Measurements from ENCODE around the gene H2AZ2. TPM values are rescaled to one million over a fixed set of nuclear protein-coding genes. Genes with fewer than 3 reads are reported as not detected.
"Not testable (repeated sequence)": the region's sequence is repeated elsewhere in the genome, so short reads cannot be mapped to it uniquely, and the experiment has no call there.

The H2AZ2 gene
- total RNA-seq, 1 donor: 121 TPM

- H3K27me3 ChIP-seq (ENCODE audit: insufficient read depth, low read length): no peaks in the 10 kb centered on the region
- no peaks in the 10 kb centered on the region for H3K9me3 ChIP-seq (ENCODE audit: low read depth, low read length)
- H3K4me1 ChIP-seq (ENCODE audit: insufficient read depth, low read length): no peaks in the 10 kb centered on the region
- H3K4me3 ChIP-seq (ENCODE audit: low read length): no peak overlapping the region
These were observed 36.8 kb downstream of the H2AZ2 start for GRCh38 chr7:44811093-44811492.

- Histone ChIP-seq H3K27me3 (ENCODE audit: insufficient read depth, low read length) (no peaks in the 10 kb centered on the region), H3K4me3 (ENCODE audit: low read length) (no peak overlapping the region), H3K9me3 (ENCODE audit: low read depth, low read length) (no peaks in the 10 kb centered on the region), H3K4me1 (ENCODE audit: insufficient read depth, low read length) (no peaks in the 10 kb centered on the region)
These were observed 38.9 kb downstream of the H2AZ2 start for GRCh38 chr7:44808914-44809393.

GRCh38 chr7:44805950-44806349 lies 41.9 kb downstream of the H2AZ2 start:
- Histone ChIP-seq H3K27me3 (ENCODE audit: insufficient read depth, low read length) (no peaks in the 10 kb centered on the region), H3K9me3 (ENCODE audit: low read depth, low read length) (no peaks in the 10 kb centered on the region), H3K4me1 (ENCODE audit: insufficient read depth, low read length) (no peaks in the 10 kb centered on the region), H3K4me3 (ENCODE audit: low read length) (no peak overlapping the region)

- H3K4me3 ChIP-seq (ENCODE audit: low read length); H3K27me3 ChIP-seq (ENCODE audit: insufficient read depth, low read length); H3K4me1 ChIP-seq (ENCODE audit: insufficient read depth, low read length); H3K9me3 ChIP-seq (ENCODE audit: low read depth, low read length): not testable (repeated sequence)
These were observed 43.9 kb downstream of the H2AZ2 start for GRCh38 chr7:44803828-44804519.

GRCh38 chr7:44802418-44803025 lies 45.4 kb downstream of the H2AZ2 start:
- Histone ChIP-seq H3K4me1 (ENCODE audit: insufficient read depth, low read length) (peaks cover 18% of the 10 kb centered on the region), H3K4me3 (ENCODE audit: low read length) (no peak overlapping the region), H3K27me3 (ENCODE audit: insufficient read depth, low read length) (no peaks in the 10 kb centered on the region), H3K9me3 (ENCODE audit: low read depth, low read length) (no peaks in the 10 kb centered on the region)

GRCh38 chr7:44801890-44802289 lies 46.0 kb downstream of the H2AZ2 start:
- Histone ChIP-seq H3K4me1 (ENCODE audit: insufficient read depth, low read length) (peaks cover 20% of the 10 kb centered on the region), H3K4me3 (ENCODE audit: low read length) (no peak overlapping the region), H3K9me3 (ENCODE audit: low read depth, low read length) (no peaks in the 10 kb centered on the region), H3K27me3 (ENCODE audit: insufficient read depth, low read length) (no peaks in the 10 kb centered on the region)

GRCh38 chr7:44799939-44800338 lies 47.9 kb downstream of the H2AZ2 start:
- no peak overlapping the region for H3K4me3 ChIP-seq (ENCODE audit: low read length)
- no peaks in the 10 kb centered on the region for H3K27me3 ChIP-seq (ENCODE audit: insufficient read depth, low read length)
- H3K4me1 ChIP-seq (ENCODE audit: insufficient read depth, low read length): peaks cover 23% of the 10 kb centered on the region
- no peaks in the 10 kb centered on the region for H3K9me3 ChIP-seq (ENCODE audit: low read depth, low read length)

- no peak overlapping the region for H3K4me3 ChIP-seq (ENCODE audit: low read length)
- H3K27me3 ChIP-seq (ENCODE audit: insufficient read depth, low read length): no peaks in the 10 kb centered on the region
- no peaks in the 10 kb centered on the region for H3K9me3 ChIP-seq (ENCODE audit: low read depth, low read length)
- H3K4me1 ChIP-seq (ENCODE audit: insufficient read depth, low read length): peaks cover 23% of the 10 kb centered on the region
These were observed 49.1 kb downstream of the H2AZ2 start for GRCh38 chr7:44798649-44799305.

GRCh38 chr7:44797329-44798258 lies 50.3 kb downstream of the H2AZ2 start:
- no peaks in the 10 kb centered on the region for H3K27me3 ChIP-seq (ENCODE audit: insufficient read depth, low read length)
- H3K9me3 ChIP-seq (ENCODE audit: low read depth, low read length): no peaks in the 10 kb centered on the region
- peaks cover 23% of the 10 kb centered on the region for H3K4me1 ChIP-seq (ENCODE audit: insufficient read depth, low read length)
- peak overlapping the region; percentile 99 for H3K4me3 ChIP-seq (ENCODE audit: low read length)

- Histone ChIP-seq H3K27me3 (ENCODE audit: insufficient read depth, low read length) (no peaks in the 10 kb centered on the region), H3K9me3 (ENCODE audit: low read depth, low read length) (no peaks in the 10 kb centered on the region), H3K4me3 (ENCODE audit: low read length) (peak within 1 kb of the TSS; percentile 99), H3K4me1 (ENCODE audit: insufficient read depth, low read length) (peaks cover 23% of the 10 kb centered on the region)
These were observed 51.2 kb downstream of the H2AZ2 start, which contains the start of gene PPIA for GRCh38 chr7:44796504-44797328. Gene PPIA (plus strand): TSS chr7:44796681. CDS start chr7:44796725, 44 bp downstream.

GRCh38 chr7:44796034-44796503 lies 51.8 kb downstream of the H2AZ2 start:
- H3K4me3 ChIP-seq (ENCODE audit: low read length): peak overlapping the region; percentile 99
- H3K9me3 ChIP-seq (ENCODE audit: low read depth, low read length): no peaks in the 10 kb centered on the region
- H3K4me1 ChIP-seq (ENCODE audit: insufficient read depth, low read length): peaks cover 23% of the 10 kb centered on the region
- H3K27me3 ChIP-seq (ENCODE audit: insufficient read depth, low read length): no peaks in the 10 kb centered on the region

- Histone ChIP-seq H3K9me3 (ENCODE audit: low read depth, low read length) (no peaks in the 10 kb centered on the region), H3K4me3 (ENCODE audit: low read length) (no peak overlapping the region), H3K27me3 (ENCODE audit: insufficient read depth, low read length) (no peaks in the 10 kb centered on the region), H3K4me1 (ENCODE audit: insufficient read depth, low read length) (peaks cover 23% of the 10 kb centered on the region)
These were observed 53.6 kb downstream of the H2AZ2 start for GRCh38 chr7:44794331-44794730.

- Histone ChIP-seq H3K27me3 (ENCODE audit: insufficient read depth, low read length) (no peaks in the 10 kb centered on the region), H3K9me3 (ENCODE audit: low read depth, low read length) (no peaks in the 10 kb centered on the region), H3K4me1 (ENCODE audit: insufficient read depth, low read length) (peaks cover 19% of the 10 kb centered on the region), H3K4me3 (ENCODE audit: low read length) (no peak overlapping the region)
These were observed 54.0 kb downstream of the H2AZ2 start for GRCh38 chr7:44793919-44794318.

All from mononuclear cell (primary cell).